Skeletal muscle cell (primary cell): ENCODE results near the gene NAA20.

Experiments
- DNase-seq: peaks from one replicate; pipeline ENCODE4 v3.0.0-alpha.2; 2010; ENCODE audit warnings: low read depth
- H3K4me3 ChIP-seq: 2 replicates; pipeline ENCODE4 v1.5.1; 2011; ENCODE audit warnings: low read depth, mild to moderate bottlenecking, control low read depth, low read length, moderate library complexity

The NAA20 gene

DNA sequence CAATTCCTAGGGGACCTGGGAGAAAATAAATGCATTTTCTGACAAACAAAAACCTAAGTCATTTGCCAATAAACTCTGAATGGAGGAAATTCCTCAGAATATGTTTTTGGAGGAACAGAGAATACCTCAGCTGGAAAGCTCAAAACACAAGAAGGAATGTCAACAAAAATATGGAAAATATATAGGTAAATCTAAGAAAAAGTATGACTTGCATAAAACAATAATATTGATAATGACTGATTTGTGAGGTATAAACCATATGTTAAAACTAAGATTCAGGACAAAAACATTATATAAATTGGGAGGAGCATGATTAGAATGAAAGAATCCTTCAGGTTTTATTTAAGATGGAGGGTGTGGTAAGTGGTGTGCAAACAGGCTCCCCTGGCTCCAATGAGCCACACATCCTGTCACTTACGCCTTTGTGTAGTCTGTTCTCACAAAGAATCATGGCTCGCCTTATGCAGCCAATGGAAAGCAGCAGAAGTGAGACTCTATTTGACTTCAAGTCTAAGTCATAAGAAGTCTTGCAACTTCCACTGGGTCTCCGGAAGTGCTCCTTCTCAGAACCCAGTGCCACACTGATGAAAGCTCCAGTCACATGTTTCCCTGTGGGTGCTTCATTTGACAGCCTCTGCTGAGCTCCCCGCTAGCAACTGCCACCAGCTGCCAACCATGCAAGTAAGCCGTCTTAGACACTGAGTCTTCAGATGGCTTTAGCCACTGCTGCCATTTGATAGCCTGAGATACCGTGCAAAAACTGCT lies 43.3 kb downstream of the NAA20 start:
- H3K4me3 ChIP-seq, result no peak overlapping the region
- no peak for DNase-seq

DNA sequence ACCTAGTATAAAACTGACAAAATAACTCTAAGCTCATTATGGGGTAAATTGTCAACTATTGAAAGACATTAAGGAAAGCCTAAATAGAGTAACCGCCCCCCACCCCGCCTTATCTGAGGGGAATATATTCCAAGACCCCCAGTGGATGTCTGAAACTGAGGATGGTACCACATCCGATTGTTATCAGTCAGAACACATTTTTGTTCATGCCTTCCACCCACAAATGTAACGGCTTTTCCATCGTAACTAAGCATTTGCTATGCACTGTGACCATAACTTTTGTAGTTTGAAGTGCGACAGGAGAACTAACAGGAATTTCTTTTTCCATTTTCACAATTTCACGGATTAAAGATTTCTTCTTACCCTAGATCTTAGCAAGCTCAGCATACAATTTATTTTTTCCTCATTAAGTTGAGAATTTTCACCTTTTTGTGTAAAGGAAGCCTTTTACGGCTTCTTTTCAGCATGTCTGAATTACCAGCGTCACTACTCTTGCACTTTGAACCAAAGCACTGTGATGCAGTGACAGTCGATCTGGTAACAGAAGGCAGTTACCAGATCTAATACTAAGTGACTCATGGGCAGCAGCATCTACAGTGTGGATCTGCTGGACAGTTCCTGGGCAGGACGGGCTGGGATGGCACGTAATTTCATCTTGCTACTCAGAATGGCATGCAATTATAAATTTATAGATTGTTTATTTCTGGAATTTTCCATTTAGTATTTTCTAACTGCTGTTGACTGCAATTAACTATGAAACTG lies 47.0 kb downstream of the NAA20 start:
- H3K4me3 ChIP-seq, result no peak overlapping the region

DNA sequence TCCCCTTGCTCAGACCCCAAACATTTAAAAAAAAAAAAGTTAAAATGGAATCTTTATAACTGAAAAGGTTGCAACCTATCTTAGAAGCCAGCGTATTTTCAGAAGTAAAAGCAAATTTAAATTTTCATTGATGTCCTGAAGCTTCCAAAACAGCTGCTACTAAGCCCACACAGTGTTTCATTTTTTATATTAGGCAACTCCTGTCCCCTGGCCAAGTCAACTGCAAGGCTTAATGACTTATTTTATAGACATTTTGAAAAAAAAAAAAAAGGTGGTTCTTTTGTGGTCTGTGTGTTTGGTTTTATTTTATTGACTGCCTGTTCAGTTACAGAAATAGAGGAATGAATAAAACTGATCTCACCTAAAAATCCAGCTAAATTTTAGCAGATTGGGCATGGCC lies 48.2 kb downstream of the NAA20 start:
- no peak for DNase-seq

More for the DNA sequence above, 47.0 kb downstream of the NAA20 start:
- DNase-seq, result no peak

DNA sequence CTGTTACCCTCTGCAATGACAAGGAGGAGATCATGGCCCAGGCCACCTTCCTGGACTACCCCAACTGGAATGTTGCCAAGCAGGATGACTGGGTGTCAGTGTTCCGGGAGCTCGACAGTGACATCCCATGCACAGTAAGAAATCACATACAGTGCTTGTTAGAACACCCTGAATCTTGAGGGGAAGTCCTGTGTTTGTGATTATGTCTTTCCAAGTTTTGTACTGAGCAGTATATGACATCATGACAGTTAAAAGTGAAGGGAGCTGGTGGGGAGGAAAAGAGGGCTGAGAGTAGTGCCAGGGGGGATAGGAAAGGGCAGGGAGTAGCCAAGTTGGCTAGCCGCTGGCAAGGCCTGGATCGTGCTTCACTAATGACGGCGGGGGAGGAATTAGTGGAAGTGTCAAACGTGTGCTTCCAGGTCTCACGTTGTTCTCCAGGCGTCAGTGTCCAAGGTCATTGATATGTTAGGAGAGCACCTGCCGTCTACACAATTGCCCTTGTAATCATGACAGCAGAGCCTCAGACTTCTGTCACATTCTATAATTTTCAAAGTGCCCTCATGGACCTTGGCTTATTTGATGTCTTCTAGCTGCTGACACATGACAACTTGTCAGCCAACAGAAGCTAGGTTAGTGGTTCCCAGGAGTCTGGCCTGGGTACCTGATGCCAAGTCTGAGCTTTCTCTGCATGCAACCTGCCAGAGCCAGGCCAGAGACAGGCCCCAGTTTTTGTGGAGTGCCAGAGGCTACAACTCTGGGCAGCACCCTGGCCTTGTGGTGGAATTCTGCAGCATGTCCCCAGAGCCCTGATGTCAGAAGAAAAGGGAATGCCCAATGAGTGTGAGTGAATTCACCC lies 53.9 kb downstream of the NAA20 start:
- no peak for DNase-seq
- no peak overlapping the region for H3K4me3 ChIP-seq

More for the DNA sequence above, 48.2 kb downstream of the NAA20 start:
- H3K4me3 ChIP-seq, result no peak overlapping the region

DNA sequence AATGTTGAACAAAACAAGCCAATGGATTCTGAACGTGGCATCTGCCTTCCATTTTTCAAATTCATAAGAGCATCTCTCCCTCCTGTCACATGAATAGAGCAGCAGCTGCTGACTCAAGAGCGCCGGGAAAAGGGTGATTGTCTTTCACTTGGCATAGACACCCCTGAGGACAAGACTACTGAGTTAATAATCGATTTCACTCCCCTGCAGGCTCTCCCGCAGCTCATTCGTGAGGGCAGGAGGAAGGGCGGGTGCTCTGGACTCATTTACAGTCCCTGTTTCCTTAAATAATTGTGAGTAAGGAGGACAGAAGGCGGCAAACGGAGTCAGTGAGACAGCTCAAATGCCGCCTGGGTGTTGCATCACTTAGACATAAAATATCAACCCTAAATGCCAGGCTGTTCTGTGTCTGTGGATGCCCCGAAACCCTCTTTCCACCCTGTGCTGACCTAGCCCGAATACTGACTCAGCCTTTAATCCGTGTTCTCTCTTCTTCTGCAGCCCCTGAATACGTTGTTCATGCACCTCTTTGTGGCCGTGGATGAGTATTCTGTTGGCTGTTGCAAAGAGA lies 56.7 kb downstream of the NAA20 start:
- no peak for DNase-seq
- H3K4me3 ChIP-seq, result no peak overlapping the region

DNA sequence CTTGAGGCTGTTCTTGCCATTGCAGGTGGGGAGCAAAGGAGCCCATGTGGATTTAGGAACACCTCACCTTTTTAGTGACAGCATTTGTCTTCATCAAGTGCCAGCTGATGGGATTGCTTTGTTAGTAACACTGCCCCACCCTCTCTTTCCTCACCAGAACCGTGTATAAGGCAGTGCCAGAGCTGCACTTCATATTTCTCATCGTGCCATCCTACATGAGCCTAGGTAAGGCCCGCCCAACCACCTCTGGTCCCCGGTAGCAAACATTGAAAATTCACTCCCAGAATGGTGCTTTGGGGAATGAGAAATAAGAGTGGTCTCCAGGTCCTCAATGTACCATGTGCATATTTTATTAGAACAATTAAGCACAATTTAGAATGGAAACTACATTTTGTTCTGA lies 57.9 kb downstream of the NAA20 start:
- no peak overlapping the region for H3K4me3 ChIP-seq
- DNase-seq, result no peak

DNA sequence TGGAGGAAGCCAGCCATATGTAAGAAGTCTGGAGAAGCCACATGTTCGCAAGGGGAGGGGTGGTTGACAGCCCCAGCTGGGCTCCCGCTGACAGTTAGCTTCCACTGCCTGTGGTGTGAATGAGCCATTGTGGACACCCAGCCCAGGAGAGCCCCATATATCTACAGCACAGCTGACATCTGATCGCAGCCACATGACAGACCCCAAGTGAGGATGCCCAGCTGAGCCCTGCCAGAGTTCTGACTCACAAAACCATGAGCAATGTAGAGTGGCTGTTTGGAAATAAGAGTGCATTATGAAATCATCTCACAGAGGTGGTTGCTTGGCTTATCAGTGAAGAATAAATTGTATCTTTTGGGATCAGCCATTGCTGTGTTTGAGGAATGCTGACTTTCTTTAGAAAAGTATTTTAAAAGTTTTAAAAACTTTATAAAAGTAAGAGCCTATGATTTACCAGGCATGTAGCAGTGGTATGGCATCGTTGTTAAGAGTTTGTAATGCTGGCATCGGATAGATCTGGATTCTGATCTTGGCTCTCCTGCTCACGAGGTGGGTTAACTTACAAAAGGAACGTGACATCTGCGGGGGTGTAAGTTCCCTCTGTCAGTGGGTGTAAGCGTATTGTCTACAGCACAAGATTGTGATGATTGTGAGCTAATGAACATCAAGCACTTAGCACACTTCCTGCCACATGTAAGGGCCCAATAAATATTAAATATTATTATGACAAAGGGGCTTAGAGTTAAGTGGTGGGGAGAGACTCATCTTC lies 59.3 kb downstream of the NAA20 start:
- peak; percentile 69 for DNase-seq
- H3K4me3 ChIP-seq, result no peak overlapping the region

DNA sequence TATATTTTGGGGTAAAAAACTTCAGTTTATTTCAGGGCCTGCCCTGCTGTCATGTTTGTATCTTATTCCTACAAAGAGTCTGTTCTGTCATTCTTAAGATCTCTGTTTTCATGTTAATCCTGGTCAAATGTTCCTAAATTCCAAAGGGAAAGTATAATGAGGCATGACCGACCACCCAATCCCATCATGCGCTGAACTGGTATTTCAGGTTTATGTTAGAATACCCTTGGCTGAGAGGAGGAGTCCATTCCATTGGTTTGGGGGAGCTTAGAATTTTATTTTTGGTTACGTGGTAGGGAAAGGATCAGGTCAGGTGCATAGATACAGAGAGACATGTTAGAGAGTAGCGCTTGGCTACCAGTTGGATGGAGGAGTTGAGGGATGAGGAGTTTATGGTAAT lies 60.9 kb downstream of the NAA20 start:
- no peak overlapping the region for H3K4me3 ChIP-seq
- no peak for DNase-seq

DNA sequence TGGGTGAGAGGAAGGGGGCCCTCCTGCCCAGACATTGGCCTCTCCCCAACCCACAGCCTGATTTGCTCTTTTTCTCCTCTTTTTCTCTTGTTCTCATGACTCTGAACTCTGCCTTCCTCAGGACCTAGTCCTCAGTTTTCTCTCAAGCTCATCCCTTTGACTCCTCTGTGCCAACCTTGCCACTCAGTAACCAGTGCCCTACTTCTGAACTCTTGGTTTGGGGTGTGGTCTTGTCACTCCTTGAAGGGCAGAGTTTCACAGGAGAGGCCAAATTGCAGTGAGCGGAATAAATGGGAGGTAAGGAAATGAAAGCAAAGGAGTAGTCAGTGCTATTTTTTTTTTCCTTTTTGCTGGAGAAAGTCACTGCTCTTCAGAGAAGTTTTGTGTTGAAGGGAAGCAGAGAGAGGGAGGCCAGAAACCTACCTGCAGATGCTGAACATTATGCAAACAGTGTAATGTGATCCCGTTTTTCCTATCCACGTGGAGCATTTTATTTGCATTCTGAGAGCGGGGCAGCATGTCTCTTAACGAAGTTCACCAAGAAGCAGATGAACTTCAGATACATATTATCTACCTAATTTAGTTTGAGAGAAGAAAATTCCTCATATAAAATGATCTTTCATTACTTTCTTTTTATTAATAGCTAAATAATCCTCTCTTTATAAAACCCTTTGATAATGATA lies 62.1 kb downstream of the NAA20 start:
- no peak for DNase-seq
- H3K4me3 ChIP-seq, result no peak overlapping the region
